ENCODE results near the gene AFF1. TPM values are rescaled to one million over a fixed set of nuclear protein-coding genes. Genes with fewer than 3 reads are reported as not detected.

Gene AFF1
- total RNA-seq, 1 experiment from 2014 or later: 93.4 TPM

DNA sequence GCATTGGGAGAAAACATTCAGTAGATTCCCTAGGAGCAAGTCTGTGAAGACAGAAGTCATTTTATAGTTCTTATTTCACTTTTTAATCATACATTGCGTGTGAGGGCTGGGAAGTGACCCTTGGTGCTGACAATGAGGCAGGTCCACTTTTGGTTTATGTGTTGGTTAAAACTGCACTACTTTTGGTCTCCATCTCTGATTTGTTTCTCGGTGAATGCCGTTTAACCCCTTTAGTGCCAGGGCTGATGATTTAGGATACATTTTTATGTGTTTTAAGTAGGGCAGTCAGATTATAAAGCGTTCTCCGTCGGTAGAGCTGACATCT lies 110.4 kb downstream of the AFF1 start:
- DNase-seq (ENCODE audit: low spot score) (no peak), ATAC-seq (no peak)
- H3K4me3 Mint-ChIP-seq: no peak overlapping the region
- H3K36me3 Mint-ChIP-seq: peaks cover 17% of the 10 kb centered on the region
- ChIA-PET CTCF (no interaction called here), POLR2A (no interaction called here)
- H3K27me3 Mint-ChIP-seq (ENCODE audit: low read depth): no peaks in the 10 kb centered on the region
- H3K4me1 Mint-ChIP-seq: peaks cover 25% of the 10 kb centered on the region
- H3K9me3 Mint-ChIP-seq: no peaks in the 10 kb centered on the region
- TF ChIP-seq, protein P1, sequence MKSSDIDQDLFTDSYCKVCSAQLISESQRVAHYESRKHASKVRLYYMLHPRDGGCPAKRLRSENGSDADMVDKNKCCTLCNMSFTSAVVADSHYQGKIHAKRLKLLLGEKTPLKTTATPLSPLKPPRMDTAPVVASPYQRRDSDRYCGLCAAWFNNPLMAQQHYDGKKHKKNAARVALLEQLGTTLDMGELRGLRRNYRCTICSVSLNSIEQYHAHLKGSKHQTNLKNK (CRISPR knock-in tag; IDR thresholded peaks at IDR 0.05): no peak
- TF ChIP-seq, protein P2, sequence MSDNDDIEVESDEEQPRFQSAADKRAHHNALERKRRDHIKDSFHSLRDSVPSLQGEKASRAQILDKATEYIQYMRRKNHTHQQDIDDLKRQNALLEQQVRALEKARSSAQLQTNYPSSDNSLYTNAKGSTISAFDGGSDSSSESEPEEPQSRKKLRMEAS (CRISPR knock-in tag; IDR thresholded peaks at IDR 0.05): no peak
- TF ChIP-seq CREB1 (CRISPR knock-in tag; IDR thresholded peaks at IDR 0.05) (no peak), ATF1 (CRISPR knock-in tag; IDR thresholded peaks at IDR 0.05) (no peak), RELA (CRISPR knock-in tag; IDR thresholded peaks at IDR 0.05; ENCODE audit: borderline replicate concordance) (no peak), OVOL2 (CRISPR knock-in tag; IDR thresholded peaks at IDR 0.05; ENCODE audit: borderline replicate concordance) (no peak), ZNF138 (CRISPR knock-in tag; conservative IDR thresholded peaks at IDR 0.05) (no peak), PRRX2 (CRISPR knock-in tag; IDR thresholded peaks at IDR 0.05) (no peak), MYBL2 (CRISPR knock-in tag; IDR thresholded peaks at IDR 0.05) (no peak)
- TF ChIP-seq, protein P3, sequence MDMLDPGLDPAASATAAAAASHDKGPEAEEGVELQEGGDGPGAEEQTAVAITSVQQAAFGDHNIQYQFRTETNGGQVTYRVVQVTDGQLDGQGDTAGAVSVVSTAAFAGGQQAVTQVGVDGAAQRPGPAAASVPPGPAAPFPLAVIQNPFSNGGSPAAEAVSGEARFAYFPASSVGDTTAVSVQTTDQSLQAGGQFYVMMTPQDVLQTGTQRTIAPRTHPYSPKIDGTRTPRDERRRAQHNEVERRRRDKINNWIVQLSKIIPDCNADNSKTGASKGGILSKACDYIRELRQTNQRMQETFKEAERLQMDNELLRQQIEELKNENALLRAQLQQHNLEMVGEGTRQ (CRISPR knock-in tag; IDR thresholded peaks at IDR 0.05): no peak
- TF ChIP-seq, protein P4, sequence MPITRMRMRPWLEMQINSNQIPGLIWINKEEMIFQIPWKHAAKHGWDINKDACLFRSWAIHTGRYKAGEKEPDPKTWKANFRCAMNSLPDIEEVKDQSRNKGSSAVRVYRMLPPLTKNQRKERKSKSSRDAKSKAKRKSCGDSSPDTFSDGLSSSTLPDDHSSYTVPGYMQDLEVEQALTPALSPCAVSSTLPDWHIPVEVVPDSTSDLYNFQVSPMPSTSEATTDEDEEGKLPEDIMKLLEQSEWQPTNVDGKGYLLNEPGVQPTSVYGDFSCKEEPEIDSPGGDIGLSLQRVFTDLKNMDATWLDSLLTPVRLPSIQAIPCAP (CRISPR knock-in tag; IDR thresholded peaks at IDR 0.05): no peak
- TF ChIP-seq, protein P5, sequence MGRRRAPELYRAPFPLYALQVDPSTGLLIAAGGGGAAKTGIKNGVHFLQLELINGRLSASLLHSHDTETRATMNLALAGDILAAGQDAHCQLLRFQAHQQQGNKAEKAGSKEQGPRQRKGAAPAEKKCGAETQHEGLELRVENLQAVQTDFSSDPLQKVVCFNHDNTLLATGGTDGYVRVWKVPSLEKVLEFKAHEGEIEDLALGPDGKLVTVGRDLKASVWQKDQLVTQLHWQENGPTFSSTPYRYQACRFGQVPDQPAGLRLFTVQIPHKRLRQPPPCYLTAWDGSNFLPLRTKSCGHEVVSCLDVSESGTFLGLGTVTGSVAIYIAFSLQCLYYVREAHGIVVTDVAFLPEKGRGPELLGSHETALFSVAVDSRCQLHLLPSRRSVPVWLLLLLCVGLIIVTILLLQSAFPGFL (CRISPR knock-in tag; IDR thresholded peaks at IDR 0.05; ENCODE audit: borderline replicate concordance): no peak
- no peak overlapping the region for H3K27ac Mint-ChIP-seq

DNA sequence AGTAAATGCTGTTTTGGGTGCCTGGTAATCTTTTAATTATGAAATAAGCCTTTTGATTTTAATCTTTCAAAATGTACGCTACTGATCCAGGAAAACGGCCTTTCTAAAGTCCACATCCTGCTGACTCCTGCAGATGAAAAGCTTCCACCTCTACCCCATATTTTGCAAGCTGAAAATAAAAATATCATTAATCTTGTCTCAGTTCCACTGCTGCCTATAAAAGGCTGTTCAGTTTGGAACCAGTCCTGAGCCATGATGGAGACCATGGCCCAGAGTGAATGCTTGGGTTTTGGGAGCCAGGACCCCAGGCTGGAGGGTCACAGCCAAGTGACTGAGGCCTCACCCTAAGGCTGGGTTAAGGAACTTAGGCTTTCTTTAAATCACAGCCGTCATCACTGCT lies 110.8 kb downstream of the AFF1 start:
- no peak for ATAC-seq
- CTCF ChIA-PET: no interaction called here

More for the DNA sequence above, 110.8 kb downstream of the AFF1 start:
- Mint-ChIP-seq H3K4me3 (no peak overlapping the region), H3K36me3 (peaks cover 20% of the 10 kb centered on the region), H3K27ac (peak overlapping the region; percentile 71; the same call in 1 of the 2 replicates), H3K27me3 (ENCODE audit: low read depth) (no peaks in the 10 kb centered on the region), H3K4me1 (peaks cover 25% of the 10 kb centered on the region), H3K9me3 (no peaks in the 10 kb centered on the region)
- TF ChIP-seq FOXK1 (CRISPR knock-in tag; IDR thresholded peaks at IDR 0.05): no peak
- TF ChIP-seq NR3C1 (CRISPR knock-in tag; conservative IDR thresholded peaks at IDR 0.05; ENCODE audit: low read depth): no peak
- TF ChIP-seq TEAD1 (CRISPR knock-in tag; IDR thresholded peaks at IDR 0.05): no peak
- no peak for TF ChIP-seq MYBL2 (CRISPR knock-in tag; IDR thresholded peaks at IDR 0.05)
- TF ChIP-seq, protein P6, sequence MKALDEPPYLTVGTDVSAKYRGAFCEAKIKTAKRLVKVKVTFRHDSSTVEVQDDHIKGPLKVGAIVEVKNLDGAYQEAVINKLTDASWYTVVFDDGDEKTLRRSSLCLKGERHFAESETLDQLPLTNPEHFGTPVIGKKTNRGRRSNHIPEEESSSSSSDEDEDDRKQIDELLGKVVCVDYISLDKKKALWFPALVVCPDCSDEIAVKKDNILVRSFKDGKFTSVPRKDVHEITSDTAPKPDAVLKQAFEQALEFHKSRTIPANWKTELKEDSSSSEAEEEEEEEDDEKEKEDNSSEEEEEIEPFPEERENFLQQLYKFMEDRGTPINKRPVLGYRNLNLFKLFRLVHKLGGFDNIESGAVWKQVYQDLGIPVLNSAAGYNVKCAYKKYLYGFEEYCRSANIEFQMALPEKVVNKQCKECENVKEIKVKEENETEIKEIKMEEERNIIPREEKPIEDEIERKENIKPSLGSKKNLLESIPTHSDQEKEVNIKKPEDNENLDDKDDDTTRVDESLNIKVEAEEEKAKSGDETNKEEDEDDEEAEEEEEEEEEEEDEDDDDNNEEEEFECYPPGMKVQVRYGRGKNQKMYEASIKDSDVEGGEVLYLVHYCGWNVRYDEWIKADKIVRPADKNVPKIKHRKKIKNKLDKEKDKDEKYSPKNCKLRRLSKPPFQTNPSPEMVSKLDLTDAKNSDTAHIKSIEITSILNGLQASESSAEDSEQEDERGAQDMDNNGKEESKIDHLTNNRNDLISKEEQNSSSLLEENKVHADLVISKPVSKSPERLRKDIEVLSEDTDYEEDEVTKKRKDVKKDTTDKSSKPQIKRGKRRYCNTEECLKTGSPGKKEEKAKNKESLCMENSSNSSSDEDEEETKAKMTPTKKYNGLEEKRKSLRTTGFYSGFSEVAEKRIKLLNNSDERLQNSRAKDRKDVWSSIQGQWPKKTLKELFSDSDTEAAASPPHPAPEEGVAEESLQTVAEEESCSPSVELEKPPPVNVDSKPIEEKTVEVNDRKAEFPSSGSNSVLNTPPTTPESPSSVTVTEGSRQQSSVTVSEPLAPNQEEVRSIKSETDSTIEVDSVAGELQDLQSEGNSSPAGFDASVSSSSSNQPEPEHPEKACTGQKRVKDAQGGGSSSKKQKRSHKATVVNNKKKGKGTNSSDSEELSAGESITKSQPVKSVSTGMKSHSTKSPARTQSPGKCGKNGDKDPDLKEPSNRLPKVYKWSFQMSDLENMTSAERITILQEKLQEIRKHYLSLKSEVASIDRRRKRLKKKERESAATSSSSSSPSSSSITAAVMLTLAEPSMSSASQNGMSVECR (CRISPR knock-in tag; IDR thresholded peaks at IDR 0.05; ENCODE audit: borderline replicate concordance): no peak
- TF ChIP-seq NFATC4 (CRISPR knock-in tag; IDR thresholded peaks at IDR 0.05): no peak
- no peak for DNase-seq (ENCODE audit: low spot score)
- POLR2A ChIA-PET: no interaction called here

All from WTC11 (cell line).